HG03108 (cell line): ENCODE measurements around the gene ENDOV.

Experiments
- ATAC-seq: cut with Tn5 transposase; IDR thresholded peaks from one replicate; pipeline ENCODE4 v1.9.1; 2021; ENCODE audit warnings: moderate library complexity; ENCODE audit not compliant: unreplicated experiment

ENDOV gene

DNA sequence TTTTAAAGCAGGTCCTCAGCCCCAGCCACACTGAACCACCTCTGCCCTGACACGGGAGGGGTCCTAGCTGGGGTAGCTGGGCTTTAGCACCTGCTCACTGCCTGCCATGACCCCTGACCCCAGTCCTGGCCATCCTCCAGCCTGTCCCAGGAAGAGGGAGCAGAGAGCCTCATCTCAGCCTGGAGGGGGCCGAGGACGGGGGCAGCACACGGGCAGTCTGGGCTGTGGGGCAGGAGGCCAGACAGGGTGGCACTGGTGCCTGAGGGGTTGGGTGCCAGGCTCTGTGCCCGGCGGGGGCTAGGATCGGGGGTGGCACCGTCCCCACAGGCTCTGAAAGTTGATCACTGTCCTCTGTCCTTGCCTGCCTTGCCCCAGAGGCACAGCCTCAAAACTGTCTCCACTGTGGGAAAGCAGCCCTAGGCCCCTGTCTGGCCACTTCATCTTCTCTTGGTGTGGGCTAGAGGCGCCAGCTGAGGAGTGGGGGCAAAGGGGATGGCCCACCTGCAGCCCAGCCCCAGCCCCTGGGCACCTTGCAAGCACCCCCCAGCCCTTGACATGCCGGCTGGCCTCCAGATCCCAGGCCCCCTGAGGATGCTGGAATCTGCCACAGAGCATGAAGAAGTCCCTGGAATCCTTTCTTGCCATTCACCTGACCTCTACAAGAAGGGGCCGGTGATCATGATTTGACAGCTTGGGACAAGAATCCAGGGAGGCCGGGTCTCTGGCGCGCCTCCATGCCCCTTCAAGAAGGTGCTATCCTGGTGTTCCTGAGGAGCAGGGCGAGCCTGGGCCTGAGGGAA, 15.7 kb downstream of the ENDOV start:
- no peak for ATAC-seq

DNA sequence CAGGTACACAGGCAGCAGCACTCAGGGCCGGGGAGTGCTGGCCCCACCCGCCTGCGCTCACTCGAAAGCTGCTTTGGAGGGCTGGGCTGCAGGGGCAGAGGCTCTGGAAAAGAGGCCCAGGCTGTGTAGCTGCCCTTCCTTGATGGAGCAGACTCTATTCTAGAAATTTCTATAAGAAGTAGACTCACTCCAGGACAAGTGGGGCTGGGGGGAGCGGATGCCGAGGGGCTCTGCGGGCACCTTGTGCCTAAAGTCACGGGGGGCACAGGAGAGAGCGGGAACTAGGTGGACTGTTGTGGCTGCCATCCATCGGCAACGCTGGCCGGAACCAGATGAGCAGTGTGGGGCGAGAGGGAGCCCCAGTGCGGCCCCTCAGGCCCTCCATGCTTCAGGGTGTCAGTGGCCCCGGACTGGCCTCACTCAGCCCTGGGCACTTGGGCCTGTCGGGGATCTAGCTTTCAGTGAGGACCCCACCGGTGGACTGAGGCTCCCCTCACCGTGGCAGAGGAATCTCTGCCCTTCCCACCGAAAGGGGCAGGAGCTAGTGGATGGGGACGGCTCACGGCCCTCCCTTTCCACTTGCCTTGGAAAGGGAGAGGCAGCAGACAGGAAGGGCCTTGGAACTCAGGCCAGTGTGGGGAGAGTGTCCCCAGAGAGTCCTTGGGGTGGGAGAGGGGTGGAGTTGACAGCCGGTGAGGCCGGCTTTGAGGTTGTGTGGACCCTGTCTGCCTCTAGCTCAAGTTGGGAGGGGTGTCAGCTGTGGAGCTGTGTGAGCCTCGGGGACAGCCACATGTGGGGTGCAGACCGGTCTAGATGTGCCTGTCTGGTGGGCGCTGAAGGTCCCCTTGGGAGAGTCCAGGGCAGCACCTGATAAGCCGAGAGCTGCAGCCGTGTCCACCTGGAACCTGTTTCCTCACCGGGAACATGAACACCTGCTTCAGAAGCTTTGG, 16.6 kb downstream of the ENDOV start:
- no peak for ATAC-seq

DNA sequence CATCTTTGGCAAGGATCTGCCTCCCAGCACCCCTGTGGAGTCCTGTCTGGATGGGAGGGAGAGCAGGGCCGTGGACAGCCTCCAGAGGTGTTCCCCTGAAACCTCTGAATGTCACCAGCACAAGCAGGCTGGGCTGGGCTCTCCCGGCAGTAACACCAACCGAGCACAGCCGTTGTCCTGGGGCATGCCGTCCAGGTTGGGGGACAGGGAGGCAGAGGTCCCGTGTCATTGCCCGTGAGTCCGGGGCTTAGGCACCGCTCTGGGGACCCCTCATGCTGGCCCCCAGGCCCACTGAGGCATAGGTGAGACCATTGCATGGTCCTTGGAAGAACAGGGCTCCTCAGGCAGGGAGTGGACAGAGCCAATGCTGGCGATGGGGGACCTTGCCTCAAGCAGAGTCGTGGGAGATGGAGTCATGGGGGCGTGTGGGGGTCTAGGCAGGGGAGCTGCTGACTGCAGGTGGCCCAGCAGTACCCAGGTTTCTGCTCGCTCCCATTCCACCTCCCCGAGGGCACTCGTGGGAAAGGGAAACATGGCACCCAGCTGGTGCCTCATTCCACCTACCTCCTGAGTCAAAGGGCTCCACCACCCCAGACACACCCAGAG, 17.5 kb downstream of the ENDOV start:
- no peak for ATAC-seq

DNA sequence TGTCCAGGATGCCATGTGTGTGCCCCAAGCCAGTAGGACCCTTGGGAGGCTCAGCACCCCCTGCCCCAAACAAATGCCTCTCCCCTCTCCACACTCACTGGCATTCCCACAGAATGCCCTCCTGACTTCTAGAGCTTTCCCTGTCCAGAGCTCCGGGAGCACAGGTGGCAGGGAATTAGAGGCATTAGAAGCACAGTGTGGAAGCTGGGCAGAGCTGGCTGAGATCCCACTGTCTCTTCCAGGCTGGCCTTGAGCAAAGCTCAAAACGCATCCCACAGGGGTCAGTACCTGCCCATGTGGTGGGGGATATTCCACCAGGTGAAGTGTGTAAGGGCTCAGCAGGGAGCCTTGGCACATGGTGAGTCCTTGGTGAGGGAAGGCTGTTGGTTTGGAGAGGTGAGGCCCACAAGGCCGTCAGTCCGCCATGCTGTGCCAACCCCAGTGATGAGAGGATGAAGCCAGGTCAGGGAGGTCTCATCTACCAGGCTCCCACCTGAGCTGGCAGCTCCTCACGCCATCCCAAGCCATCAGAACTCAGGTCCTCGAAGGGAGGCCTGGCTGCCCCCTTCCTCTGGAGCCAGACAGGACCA, 18.1 kb downstream of the ENDOV start:
- ATAC-seq, result no peak

DNA sequence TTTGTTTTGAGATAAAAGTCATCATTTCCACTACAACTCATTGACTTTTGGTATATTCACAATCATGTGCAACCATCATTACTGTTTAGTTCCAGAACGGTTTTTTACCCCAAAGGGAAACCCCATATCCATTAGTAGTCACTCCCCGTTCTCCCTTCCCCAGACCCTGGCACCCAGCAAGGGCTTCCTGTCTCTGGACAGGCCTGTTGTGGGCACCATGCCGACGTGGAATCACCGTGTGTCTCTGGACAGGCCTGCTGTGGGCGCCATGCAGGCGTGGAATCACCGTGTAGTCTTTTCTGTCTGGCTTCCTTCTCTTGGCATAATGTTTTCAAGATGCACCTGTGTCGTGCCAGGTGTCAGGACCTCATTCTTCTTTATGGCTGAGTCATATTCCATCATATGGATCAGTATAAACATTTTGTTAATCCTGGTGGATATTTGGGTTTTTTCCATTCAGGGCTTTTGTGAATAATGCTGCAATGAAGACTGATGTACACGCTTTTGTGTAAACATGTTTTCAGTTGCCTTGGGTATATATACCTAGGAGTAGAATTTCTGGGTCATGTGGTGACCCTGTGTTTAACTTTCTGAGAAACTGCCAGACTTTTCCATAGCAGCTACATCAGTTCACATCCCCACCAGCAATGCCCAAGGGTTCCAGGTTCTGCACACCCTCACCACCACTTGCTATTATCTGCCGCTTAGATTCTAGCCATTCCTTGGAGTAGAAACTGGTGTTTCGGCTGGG, 19.1 kb downstream of the ENDOV start:
- ATAC-seq, result no peak

DNA sequence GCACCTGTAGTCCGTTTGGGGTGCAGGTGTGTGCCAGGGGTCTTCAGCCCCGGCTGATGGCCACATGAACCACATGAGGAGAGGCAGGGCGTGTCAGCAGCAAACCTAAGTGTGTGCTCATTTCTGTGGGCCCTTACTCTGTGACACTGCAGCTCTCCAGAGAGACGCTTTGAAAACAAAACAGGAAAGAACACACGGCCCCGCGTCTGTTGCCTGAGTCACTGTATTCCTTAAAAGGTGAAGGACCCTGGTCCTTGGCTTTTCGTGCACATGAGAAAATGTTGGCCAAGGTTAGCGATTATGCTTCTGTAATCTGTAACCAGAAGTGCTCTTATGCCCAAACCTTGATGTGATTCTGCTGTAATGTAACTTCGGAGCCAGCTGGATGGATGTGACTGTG, 22.6 kb downstream of the ENDOV start:
- ATAC-seq, result no peak

DNA sequence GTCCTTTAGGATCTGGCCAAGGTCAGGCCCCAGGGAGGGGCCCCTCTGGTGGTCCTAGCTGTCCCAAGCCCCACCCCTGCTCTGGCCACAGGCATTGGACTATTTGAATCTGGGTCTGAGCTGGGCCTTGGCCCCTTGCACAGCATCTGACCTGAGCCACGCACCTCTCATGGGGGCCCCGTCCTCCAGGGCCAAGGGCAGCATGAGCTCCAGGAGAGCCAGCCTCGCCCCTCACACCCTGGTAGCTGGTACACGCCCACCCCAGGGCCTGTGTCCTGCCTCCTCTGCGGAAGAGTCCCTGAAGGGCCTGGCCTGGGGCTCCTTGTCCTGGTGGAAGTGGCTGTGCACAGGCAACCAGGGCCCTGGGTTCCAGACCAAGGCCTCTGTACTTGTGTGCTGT, 23.8 kb downstream of the ENDOV start:
- ATAC-seq, result no peak

DNA sequence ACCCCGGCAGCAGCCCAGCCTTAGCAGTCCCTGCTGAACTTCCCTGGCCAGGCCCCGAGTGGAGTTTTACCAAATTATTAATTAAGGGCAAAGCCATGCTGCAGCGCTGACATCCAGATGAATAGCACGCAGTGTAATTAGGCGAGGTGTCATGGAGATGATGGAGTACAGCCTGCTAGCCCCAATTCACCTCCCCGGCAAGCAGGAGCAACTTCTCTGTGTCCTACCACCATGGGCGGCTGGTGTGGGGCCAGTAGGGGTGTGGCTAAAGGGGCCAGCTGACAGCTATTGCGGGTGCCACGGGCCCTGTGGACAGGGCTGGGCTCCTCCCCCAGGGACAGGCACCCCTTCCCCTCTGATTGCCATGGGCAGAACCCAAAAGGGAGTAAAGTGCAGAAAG, 24.5 kb downstream of the ENDOV start:
- no peak for ATAC-seq

DNA sequence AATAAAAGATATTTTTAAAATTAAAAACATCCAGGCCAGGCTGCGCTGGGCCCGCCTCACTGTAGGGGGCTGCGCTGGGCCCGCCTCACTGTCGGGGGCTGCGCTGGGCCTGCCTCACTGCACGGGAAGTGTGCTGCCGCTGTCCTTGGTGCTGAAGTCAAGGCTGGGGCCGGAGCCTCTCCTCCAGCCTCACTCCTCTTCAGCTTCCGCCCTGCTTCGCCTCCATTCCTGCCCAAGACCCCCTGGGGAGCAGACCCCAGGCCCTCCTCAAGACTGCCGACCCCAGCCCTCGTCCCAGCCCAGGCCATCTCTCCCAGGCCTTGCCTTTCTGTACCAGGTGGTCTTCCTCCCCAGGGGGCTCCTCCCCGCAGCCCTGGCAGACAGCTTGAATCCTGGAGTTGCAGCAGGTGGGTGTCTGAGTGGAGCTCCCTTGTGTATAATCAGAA, 26.2 kb downstream of the ENDOV start:
- ATAC-seq, result no peak

DNA sequence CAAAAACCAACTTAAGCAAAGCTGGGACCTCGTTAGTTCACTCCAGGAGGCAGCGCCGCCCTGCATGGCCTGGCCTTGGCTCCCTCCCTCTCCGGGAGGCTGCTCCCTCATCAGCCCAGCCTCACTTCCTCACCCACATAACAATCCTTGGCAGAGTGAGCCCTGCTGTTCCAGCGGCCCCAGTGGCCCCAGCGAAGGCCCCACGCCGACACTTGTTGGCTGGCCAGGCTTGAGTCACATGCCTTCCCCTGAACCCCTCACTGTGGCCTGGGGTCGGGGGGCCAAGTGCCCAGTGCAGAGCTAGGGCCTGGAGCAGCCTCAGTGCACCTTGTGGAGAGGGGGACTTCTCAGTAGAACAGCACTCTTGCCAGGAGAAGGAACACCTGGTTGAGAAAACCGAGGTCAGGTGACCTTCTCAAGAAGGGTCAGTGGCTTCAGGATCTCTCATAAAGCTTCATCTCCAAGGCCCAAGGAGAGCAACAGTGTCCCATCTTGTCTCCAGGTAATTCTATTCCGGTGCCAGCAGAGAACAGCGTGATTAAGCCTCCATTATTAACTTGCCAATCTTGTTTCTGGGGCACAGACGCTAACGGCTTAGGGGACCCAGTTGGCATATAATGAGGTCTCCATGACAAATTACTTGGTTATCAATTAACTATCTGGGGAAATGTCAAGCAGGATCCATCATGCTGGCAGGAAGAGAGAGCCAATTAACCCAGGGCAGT, 26.8 kb downstream of the ENDOV start:
- ATAC-seq, result no peak

DNA sequence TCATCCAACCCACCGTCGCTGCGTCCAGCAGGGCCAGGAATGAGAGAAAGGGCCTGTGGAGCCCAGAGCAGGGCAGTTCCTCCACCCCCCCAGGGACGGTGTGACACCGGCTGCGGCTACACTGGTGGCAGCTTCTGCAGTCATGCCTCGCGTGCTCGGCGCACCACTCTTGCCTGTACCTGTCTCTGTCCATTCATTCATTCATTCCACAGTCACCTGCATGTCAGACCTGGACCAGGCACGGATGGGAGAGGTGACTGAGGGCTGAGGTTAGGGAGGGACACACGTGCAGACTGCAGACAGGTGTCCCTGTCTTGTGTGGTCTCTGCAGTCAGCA, 27.3 kb downstream of the ENDOV start:
- no peak for ATAC-seq

DNA sequence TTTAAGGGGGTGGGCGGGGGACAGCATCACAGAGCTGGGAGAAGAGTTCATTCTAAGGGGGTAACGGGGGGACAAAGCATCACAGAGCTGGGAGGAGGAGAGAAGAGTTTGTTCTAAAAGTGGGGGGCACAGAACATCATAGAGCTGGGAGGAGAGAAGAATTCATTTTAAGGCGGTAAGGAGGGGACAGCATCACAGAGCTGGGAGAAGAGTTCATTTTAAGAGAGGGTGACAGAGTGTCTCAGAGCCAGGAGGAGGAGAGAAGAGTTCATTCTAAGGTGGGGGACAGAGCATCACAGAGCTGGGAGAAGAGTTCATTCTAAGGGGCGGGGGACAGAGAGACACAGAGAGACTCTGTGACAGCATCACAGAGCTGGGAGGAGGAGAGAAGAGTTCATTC, 27.8 kb downstream of the ENDOV start:
- no peak for ATAC-seq

DNA sequence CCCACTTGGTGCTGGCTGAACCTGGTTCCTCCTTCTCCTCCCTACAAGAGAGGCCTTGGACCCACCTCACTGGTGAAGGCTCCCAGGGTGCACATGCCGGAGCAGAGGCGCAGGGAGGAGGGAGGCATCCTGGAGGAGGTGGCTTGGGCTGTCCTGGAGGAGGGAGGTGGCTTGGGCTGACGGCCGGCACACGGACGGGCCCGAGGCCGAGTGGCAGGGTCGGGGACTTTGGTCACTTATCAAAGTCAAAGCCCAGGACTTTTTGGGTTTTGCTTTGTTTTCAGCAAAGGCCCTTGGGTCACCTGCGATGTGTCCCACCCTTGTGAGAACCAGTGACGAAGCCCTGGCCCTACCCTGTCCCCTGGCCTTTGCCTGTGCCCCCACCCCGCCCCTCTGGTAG, 28.5 kb downstream of the ENDOV start:
- no peak for ATAC-seq

DNA sequence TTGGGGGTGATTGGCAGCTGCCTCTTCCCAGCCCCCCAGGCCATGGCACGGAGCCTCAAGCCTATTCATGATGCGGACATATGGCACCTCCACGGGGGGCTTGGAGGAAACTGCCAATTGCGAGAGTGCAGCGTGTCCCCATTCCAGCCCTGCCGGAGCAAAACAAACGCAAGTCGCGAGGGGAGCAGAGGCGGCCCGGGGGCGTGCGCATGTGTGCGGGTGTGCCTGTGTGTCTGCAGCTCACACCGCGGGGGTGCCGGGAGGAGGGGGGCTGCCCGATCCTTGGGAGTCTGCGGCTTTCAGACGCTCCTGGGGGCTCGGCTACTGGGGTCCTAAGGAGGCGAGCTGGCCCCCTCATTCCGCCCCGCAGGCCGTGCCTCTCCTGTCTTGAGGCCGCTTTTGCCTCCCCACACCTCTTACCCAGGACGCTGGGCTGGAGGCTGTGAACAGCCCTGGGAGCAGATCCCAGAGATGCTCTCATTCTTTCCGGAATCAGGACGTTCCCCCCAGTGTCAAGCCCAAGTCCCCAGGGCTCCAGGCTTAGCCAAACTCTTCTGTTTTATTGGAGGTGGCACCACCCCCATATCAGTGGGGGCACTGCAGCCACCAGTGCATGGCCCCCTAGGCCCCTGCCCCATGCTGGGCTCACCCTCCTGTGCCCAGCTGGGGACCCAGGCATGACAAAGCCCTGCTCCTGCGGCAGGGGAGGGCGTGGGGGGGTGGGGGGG, 29.1 kb downstream of the ENDOV start:
- no peak for ATAC-seq

DNA sequence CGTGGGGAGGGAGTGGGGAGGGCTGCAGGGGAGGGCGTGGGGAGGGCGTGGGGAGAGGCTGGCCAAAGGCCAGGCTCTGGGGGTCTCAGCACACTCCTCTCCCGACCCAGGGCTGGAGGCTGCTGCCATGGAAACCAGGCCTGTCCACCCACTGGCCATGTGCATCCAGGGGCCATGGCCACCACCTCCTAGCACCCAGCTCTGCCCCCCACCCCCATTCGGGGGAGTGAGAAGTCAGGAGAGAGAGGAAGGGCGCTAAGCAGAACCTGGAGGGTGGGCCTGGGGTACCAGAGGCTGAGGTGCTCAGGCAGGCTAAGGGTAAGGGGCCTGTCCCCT, 29.6 kb downstream of the ENDOV start:
- no peak for ATAC-seq

DNA sequence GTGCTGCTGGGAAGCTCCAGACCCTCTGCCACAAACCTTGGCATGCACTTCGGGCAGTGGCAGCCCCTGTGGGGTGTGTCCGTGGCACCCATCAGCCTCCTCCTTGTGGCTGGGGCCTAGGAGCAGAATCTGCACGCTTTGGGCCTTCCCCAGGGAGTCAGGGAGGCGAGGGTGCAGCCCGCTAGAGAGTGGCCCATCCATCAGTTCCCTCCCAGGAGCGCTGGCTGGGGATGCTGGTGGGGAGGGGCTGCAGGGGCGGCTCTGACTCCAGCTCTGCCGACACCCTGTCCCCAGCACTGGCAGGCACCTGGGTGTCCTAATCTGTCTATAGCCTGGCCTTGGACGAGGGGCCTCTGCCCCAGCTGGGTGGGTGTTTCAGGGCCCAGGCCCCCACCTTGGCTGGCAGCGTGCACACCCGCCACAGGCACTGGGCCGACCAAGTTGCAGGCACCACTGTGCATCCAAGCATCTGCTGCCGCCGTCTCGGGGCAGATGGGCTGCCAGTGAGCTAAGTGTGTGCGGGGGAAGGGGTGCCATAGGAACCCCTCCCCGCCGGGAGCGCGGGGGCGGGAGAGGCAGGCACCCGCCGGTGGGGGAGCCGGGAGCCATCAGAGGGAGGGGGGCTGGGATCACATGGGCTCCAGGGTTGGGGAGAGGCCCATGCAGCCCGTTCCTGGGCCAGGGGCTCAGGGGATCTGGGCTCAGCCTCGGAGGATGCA, 30.2 kb downstream of the ENDOV start:
- no peak for ATAC-seq

DNA sequence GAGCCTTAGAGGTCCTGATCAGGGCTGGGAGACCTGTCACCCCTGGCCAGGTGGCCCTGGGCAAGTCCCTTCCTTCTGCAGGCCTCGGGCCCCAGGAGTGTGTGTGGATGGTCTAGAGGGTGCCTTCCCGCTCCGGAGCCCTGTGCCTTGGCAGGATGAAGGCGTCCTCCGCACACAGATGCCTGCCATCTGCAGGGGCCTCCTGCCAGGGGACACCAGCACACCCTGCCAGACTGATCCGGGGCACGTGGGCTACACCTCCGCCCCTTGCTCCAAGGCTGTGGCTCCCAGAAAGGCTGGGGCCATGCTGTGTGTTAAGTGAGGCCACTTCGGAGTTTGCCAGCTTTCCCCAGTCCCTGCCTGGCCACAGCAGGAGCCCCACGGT, 30.8 kb downstream of the ENDOV start:
- no peak for ATAC-seq

DNA sequence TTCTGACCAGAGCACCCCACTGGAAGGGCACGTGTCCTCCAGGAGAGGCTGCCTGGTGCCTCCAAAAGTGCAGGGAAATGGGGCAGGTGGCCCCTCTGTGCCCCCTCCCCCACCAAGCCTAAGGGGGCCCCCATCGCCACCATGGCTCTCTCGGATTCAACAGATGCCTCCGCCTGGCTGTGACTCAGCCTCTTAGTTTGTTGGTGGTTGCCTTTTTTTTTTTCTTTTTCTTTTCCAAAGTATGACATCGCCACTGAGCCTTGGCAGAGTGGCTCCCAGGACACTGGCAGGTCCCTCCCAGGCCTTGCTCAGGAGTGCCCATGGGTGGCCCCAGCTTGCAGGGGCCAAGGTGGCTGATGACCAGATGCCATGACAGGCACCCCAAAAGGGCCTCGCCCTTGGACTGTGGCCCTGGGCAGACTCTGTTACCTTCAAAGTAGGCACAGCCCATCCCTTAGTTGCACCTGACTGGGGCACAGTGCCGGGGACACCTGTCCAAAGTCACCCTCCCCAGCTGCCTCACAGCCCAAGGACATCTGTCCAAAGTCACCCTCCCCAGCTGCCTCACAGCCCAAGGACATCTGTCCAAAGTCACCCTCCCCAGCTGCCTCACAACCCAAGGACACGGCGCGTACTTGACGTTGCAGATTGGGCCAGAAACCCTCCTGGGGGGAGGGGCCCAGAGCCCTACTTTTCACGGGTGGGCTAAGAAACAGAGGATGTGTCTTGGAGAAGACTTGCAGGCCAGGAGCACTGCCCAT, 31.9 kb downstream of the ENDOV start:
- ATAC-seq, result no peak
